Testis (tissue), 2 donors: ENCODE data around the gene IDI2.

ENCODE experiments used
- POLR2A ChIP-seq: fragments of 450-650 bp; IDR thresholded peaks from one replicate; pipeline ENCODE4 v1.6.1; 2017; ENCODE audit warnings: antibody characterized with exemption, mild to moderate bottlenecking, moderate library complexity
- TF ChIP-seq, protein P1 (sequence below), 3 experiments: fragments of 450-650 bp in 2 of 3; fragments of 200-600 bp in 1 of 3; sonication (generic) in 1 of 3; IDR thresholded peaks; one replicate each; pipeline ENCODE4 v1.5.1; 2016 to 2019; ENCODE audit warnings: antibody characterized with exemption in 3 of 3, mild to moderate bottlenecking in 2 of 3, moderate library complexity in 1 of 3

DNA sequence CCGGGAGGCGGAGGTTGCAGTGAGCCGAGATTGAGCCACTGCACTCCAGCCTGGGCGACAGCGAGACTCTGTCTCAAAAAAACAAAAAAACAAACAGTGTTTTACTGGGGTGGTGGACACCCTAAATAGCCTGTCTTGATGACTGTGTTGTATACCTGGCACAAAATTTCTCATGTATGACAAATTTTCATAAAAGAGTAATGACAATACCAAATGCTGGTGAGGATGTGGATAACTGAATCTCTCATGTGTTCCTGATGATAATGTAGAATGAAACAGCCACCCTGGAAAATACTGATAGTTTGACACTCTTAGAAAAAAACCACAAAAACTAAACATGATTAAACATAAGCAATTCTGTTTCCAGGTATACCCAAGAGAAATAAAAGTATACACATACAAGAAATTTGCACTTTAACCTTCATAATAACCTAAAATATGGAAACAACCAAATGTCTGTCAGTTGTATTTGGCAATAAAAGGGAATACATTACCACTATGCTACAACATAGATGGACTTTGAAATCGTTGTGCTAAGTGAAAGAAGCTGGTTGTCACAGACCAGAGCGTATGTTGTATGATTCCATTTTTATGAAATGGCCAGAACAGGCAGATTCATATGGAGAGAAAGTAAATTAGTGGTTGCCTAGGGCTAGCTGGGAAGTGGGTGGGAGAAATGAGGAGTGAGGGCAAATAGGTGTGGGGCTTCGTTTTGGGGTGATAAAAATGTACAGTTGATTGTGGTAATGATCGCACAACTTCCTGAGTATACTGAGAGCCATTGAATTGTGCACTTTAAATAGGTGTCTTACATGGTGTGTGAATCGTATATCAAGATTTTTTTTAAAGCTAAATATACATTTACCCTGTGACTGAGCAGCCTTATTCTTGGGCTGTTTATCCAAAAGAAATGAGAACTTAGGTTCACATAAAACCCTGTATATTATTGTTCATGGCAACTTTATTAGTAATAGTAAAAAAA, 43.0 kb upstream of the IDI2 start:
- TF ChIP-seq, protein P1, sequence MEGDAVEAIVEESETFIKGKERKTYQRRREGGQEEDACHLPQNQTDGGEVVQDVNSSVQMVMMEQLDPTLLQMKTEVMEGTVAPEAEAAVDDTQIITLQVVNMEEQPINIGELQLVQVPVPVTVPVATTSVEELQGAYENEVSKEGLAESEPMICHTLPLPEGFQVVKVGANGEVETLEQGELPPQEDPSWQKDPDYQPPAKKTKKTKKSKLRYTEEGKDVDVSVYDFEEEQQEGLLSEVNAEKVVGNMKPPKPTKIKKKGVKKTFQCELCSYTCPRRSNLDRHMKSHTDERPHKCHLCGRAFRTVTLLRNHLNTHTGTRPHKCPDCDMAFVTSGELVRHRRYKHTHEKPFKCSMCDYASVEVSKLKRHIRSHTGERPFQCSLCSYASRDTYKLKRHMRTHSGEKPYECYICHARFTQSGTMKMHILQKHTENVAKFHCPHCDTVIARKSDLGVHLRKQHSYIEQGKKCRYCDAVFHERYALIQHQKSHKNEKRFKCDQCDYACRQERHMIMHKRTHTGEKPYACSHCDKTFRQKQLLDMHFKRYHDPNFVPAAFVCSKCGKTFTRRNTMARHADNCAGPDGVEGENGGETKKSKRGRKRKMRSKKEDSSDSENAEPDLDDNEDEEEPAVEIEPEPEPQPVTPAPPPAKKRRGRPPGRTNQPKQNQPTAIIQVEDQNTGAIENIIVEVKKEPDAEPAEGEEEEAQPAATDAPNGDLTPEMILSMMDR (IDR thresholded peaks at IDR 0.05): no peak
- TF ChIP-seq POLR2A: no peak
